ENCODE data around the gene FAH. TPM values are rescaled to one million over a fixed set of nuclear protein-coding genes. Genes with fewer than 3 reads are reported as not detected.

FAH gene
- total and polyA plus RNA-seq, 2 donors (not counting 3 experiments of a cell fraction or from before 2014, with no cell fraction given) = 18.2 to 18.7 TPM

- intact Hi-C loops (cut with micrococcal nuclease) = no loop called here
- BruUV-seq (replicated peaks) = no TSS peak
- no peaks in the 10 kb centered on the region for H3K36me3 ChIP-seq (ENCODE audit: control insufficient read depth in 2 of 2, extremely low read depth in 1 of 2, insufficient read depth in 2 of 2, low read length in 2 of 2)
- no peak overlapping the region for H3K9ac ChIP-seq (replicated peaks; ENCODE audit: extremely low read depth, insufficient read depth, low read length)
- H3K27ac ChIP-seq (ENCODE audit: insufficient read depth, low read depth, low read length) = no peak overlapping the region
- no peaks in the 10 kb centered on the region for H3K79me2 ChIP-seq (ENCODE audit: control insufficient read depth, insufficient read depth, low read length)
- dilution Hi-C loops (cut with MboI; ENCODE audit: extremely low pct_ligation_motif_present, low sequenced_read_pairs) = no loop called here
- no peak for TF ChIP-seq POLR2AphosphoS5 (IDR thresholded peaks at IDR 0.05; ENCODE audit: insufficient read depth, low read depth, low read length)
- TF ChIP-seq JUN (IDR thresholded peaks at IDR 0.05; ENCODE audit: borderline replicate concordance, insufficient read depth, insufficient read length, low read depth) = no peak
- no peak for TF ChIP-seq MYC (IDR thresholded peaks at IDR 0.05; ENCODE audit: low read depth, low read length)
- TF ChIP-seq FOS (IDR thresholded peaks at IDR 0.05; ENCODE audit: borderline replicate concordance, insufficient read depth, low read length) = no peak
- TF ChIP-seq EZH2 (IDR thresholded peaks at IDR 0.05; ENCODE audit: borderline replicate concordance, low read depth, low read length, severe bottlenecking) = no peak
- TF ChIP-seq, protein P1, sequence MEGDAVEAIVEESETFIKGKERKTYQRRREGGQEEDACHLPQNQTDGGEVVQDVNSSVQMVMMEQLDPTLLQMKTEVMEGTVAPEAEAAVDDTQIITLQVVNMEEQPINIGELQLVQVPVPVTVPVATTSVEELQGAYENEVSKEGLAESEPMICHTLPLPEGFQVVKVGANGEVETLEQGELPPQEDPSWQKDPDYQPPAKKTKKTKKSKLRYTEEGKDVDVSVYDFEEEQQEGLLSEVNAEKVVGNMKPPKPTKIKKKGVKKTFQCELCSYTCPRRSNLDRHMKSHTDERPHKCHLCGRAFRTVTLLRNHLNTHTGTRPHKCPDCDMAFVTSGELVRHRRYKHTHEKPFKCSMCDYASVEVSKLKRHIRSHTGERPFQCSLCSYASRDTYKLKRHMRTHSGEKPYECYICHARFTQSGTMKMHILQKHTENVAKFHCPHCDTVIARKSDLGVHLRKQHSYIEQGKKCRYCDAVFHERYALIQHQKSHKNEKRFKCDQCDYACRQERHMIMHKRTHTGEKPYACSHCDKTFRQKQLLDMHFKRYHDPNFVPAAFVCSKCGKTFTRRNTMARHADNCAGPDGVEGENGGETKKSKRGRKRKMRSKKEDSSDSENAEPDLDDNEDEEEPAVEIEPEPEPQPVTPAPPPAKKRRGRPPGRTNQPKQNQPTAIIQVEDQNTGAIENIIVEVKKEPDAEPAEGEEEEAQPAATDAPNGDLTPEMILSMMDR (IDR thresholded peaks at IDR 0.05; ENCODE audit: extremely low read depth in 1 of 2, insufficient read depth in 1 of 2, low read depth in 1 of 2, low read length in 2 of 2) = no peak
- TF ChIP-seq POLR2A (IDR thresholded peaks at IDR 0.05; ENCODE audit: low read depth, low read length) = no peak
- TF ChIP-seq, protein P2, sequence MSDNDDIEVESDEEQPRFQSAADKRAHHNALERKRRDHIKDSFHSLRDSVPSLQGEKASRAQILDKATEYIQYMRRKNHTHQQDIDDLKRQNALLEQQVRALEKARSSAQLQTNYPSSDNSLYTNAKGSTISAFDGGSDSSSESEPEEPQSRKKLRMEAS (IDR thresholded peaks at IDR 0.05; ENCODE audit: insufficient read depth, insufficient read length) = no peak
- TF ChIP-seq GATA2 (IDR thresholded peaks at IDR 0.05; ENCODE audit: insufficient read depth, insufficient read length, low read depth, low read length) = no peak
- no peak for FAIRE-seq
- H3K4me1 ChIP-seq (ENCODE audit: control insufficient read depth, extremely low read depth, insufficient read depth, low read length) = peaks cover 7% of the 10 kb centered on the region
- H3K4me3 ChIP-seq (replicated peaks in 1 of 3; ENCODE audit: insufficient read depth in 1 of 3, low read depth in 1 of 3, low read length in 3 of 3) = no peak overlapping the region
- no peaks in the 10 kb centered on the region for H3K9me3 ChIP-seq (replicated peaks; ENCODE audit: control insufficient read depth, insufficient read depth, low read length)
- no peaks in the 10 kb centered on the region for H3K9me1 ChIP-seq (replicated peaks; ENCODE audit: control insufficient read depth, extremely low read depth, insufficient read depth, low read length)
- H2AFZ ChIP-seq (ENCODE audit: low read depth, low read length) = no peak overlapping the region
- no peaks in the 10 kb centered on the region for H4K20me1 ChIP-seq (replicated peaks; ENCODE audit: control insufficient read depth, extremely low read depth, insufficient read depth, low read length)
- POLR2A ChIA-PET = no interaction called here
- DNase-seq (ENCODE audit: low read depth, low spot score) = no peak
- no peaks in the 10 kb centered on the region for H3K27me3 ChIP-seq (ENCODE audit: control insufficient read depth in 2 of 2, insufficient read depth in 2 of 2, low read length in 2 of 2)
- CTCF ChIA-PET = interaction anchor here (0.8 kb wide), 1 partner anchor 15 kb away, joined by 3 read pairs; no protein-coding TSS in a partner anchor
- H3K4me2 ChIP-seq (ENCODE audit: insufficient read depth, low read length) = no peak overlapping the region
Observed at GRCh38 chr15:80188251-80188650, 35.5 kb downstream of the FAH start.

Measured in endothelial cell of umbilical vein (primary cell).